GM15510 (cell line): ENCODE data around the gene FLYWCH1.
A peak's percentile ranks its signal among the peaks of the same experiment; 100 is the strongest.

Experiments used
- POLR2A ChIP-seq: IDR thresholded peaks from 3 replicates; pipeline ENCODE4 v1.6.1; 2011; ENCODE audit warnings: borderline replicate concordance; ENCODE audit not compliant: insufficient read length; ENCODE audit errors: extremely low read depth

Gene FLYWCH1

GRCh38 chr16:2894231-2894630 lies 17.5 kb upstream of the FLYWCH1 start:
- no peak for TF ChIP-seq POLR2A

- TF ChIP-seq POLR2A: no peak
Measured at GRCh38 chr16:2895813-2896212, 15.9 kb upstream of the FLYWCH1 start.

GRCh38 chr16:2896480-2897010 lies 15.2 kb upstream of the FLYWCH1 start:
- no peak for TF ChIP-seq POLR2A

- no peak for TF ChIP-seq POLR2A
Measured at GRCh38 chr16:2897110-2897509, 14.6 kb upstream of the FLYWCH1 start.

GRCh38 chr16:2898831-2899563 lies 12.7 kb upstream of the FLYWCH1 start:
- TF ChIP-seq POLR2A: no peak

GRCh38 chr16:2899564-2900072 lies 12.1 kb upstream of the FLYWCH1 start:
- no peak for TF ChIP-seq POLR2A

- no peak for TF ChIP-seq POLR2A
Measured at GRCh38 chr16:2900526-2901075, 11.1 kb upstream of the FLYWCH1 start.

GRCh38 chr16:2902337-2903130 lies 9.2 kb upstream of the FLYWCH1 start:
- TF ChIP-seq POLR2A: no peak

- TF ChIP-seq POLR2A: peak; percentile 58
Measured at GRCh38 chr16:2904100-2904921, 7.4 kb upstream of the FLYWCH1 start.

GRCh38 chr16:2904922-2905240 lies 6.8 kb upstream of the FLYWCH1 start:
- no peak for TF ChIP-seq POLR2A

GRCh38 chr16:2905241-2905987 lies 6.3 kb upstream of the FLYWCH1 start:
- peak; percentile 98 for TF ChIP-seq POLR2A

- TF ChIP-seq POLR2A: no peak
Measured at GRCh38 chr16:2905988-2906387, 5.7 kb upstream of the FLYWCH1 start.

GRCh38 chr16:2910441-2910969 lies 1.2 kb upstream of the FLYWCH1 start:
- no peak for TF ChIP-seq POLR2A
